Astrocyte (in vitro differentiated cells and primary cell): ENCODE data around the gene PCSK4. TPM values are rescaled to one million over a fixed set of nuclear protein-coding genes. Genes with fewer than 3 reads are reported as not detected.

Source experiments
- DNase-seq: peaks from one replicate; pipeline ENCODE4 v3.0.0-alpha.2; 2010; ENCODE audit warnings: low read depth
- FAIRE-seq: peaks from 2 replicates; lab custom pipeline; 2011; peaks lifted over from hg19 to GRCh38; lab: Jason Lieb, UNC
- H2AFZ ChIP-seq: 2 replicates; pipeline ENCODE4 v1.6.0; 2012; ENCODE audit warnings: low read depth, low read length, inconsistent platforms
- H3K27ac ChIP-seq: 2 replicates; pipeline ENCODE4 v1.5.1; 2011; ENCODE audit warnings: low read depth, low read length, inconsistent platforms
- H3K27me3 ChIP-seq: 2 replicates; pipeline ENCODE4 v1.6.0; 2011; ENCODE audit warnings: low read length, inconsistent platforms; ENCODE audit not compliant: insufficient read depth
- H3K36me3 ChIP-seq: 2 replicates; pipeline ENCODE4 v1.5.1; 2011; ENCODE audit warnings: low read length, inconsistent platforms; ENCODE audit not compliant: insufficient read depth
- H3K4me1 ChIP-seq: 2 replicates; pipeline ENCODE4 v1.5.1; 2011; ENCODE audit warnings: low read length, inconsistent platforms; ENCODE audit not compliant: insufficient read depth
- H3K4me2 ChIP-seq: 2 replicates; pipeline ENCODE4 v1.6.0; 2012; ENCODE audit warnings: low read length, inconsistent platforms
- H3K4me3 ChIP-seq: 2 replicates; pipeline ENCODE4 v1.5.1; 2011; ENCODE audit warnings: low read depth, mild to moderate bottlenecking, low read length, inconsistent platforms; ENCODE audit not compliant: insufficient read depth
- H3K79me2 ChIP-seq: 2 replicates; pipeline ENCODE4 v1.6.0; 2012; ENCODE audit warnings: mild to moderate bottlenecking, low read length, inconsistent platforms; ENCODE audit not compliant: insufficient read depth
- H3K9ac ChIP-seq: 2 replicates; pipeline ENCODE4 v1.6.0; 2012; ENCODE audit warnings: mild to moderate bottlenecking, low read length, inconsistent platforms
- H3K9me3 ChIP-seq: 2 replicates; pipeline ENCODE4 v1.5.1; 2012; ENCODE audit warnings: low read depth, mild to moderate bottlenecking, low read length, inconsistent platforms; ENCODE audit not compliant: insufficient read depth
- H4K20me1 ChIP-seq: 2 replicates; pipeline ENCODE4 v1.6.0; 2012; ENCODE audit warnings: low read length, inconsistent platforms; ENCODE audit not compliant: insufficient read depth
- H3K27ac Mint-ChIP-seq: one replicate; pipeline ENCODE4 v1.8.0; 2021; ENCODE audit warnings: mild to moderate bottlenecking, mixed read lengths; ENCODE audit not compliant: unreplicated experiment
- H3K27me3 Mint-ChIP-seq: one replicate; pipeline ENCODE4 v1.8.0; 2021; ENCODE audit warnings: low read depth, mixed read lengths; ENCODE audit not compliant: unreplicated experiment
- H3K36me3 Mint-ChIP-seq: one replicate; pipeline ENCODE4 v1.8.0; 2021; ENCODE audit warnings: low read depth, mixed read lengths; ENCODE audit not compliant: unreplicated experiment
- H3K4me1 Mint-ChIP-seq: one replicate; pipeline ENCODE4 v1.8.0; 2021; ENCODE audit warnings: low read depth, mixed read lengths; ENCODE audit not compliant: unreplicated experiment
- H3K4me3 Mint-ChIP-seq: one replicate; pipeline ENCODE4 v1.8.0; 2021; ENCODE audit warnings: mild to moderate bottlenecking, moderate library complexity, mixed read lengths; ENCODE audit not compliant: unreplicated experiment
- H3K9me3 Mint-ChIP-seq: one replicate; pipeline ENCODE4 v1.8.0; 2021; ENCODE audit warnings: mild to moderate bottlenecking, mixed read lengths; ENCODE audit not compliant: unreplicated experiment
- CTCF ChIP-seq: IDR thresholded peaks from 2 replicates; pipeline ENCODE4 v1.5.1; 2011; ENCODE audit warnings: low read depth, mild to moderate bottlenecking, inconsistent platforms, low read length, moderate library complexity; ENCODE audit not compliant: insufficient read depth
- EZH2 ChIP-seq: IDR thresholded peaks from 2 replicates; pipeline ENCODE4 v1.6.1; 2012; ENCODE audit warnings: mild to moderate bottlenecking, low read length, inconsistent platforms; ENCODE audit not compliant: insufficient read depth
- total RNA-seq: library from RNA; stranded (reverse); gene quantifications from 2 replicates; pipeline ENCODE4 v1.2.1, GENCODE V29; 2021

PCSK4 gene
- total RNA-seq, 1 donor from 2014 or later: 2.7 TPM

DNA sequence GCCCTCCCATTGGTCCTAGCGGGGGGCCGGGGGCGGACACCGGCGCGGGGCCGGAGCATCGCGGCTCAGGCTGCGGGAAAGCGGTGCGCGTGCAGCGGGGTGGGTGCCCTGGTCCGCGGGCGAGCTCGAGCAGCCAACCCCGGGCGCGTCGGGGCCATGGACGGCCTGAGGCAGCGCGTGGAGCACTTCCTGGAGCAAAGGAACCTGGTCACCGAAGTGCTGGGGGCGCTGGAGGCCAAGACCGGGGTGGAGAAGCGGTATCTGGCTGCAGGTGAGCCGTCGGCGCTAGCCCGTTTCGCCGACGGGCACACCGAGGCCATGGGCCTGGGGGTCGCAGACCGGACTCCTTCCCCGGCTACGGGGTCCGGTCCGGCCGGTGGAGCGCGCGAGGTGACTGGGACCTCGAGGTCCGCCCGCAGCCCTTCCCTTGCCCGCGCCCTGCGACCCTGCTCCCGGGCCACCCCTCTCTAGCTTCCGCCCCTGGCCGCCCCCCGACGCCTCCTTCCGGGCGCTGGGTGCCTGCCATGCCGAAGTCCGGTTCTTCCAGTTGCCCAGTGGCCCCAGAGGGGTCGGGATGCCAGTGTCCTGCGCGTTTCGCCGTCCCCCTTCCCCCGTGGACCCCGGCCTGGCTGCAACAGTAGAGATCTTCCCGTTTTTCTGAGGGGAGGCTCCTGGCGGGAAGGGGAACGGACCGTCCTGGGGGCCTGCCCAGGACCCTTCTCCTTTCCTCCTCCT, 1.1 kb upstream of the PCSK4 start, which contains the start of gene REEP6:
Gene REEP6 (plus strand): TSS at position 68 of the 735 bp plus-strand sequence. CDS start 89 bp downstream, at position 157.
- H3K9me3 ChIP-seq: no peaks in the 10 kb centered on the region
- no peaks in the 10 kb centered on the region for H4K20me1 ChIP-seq
- FAIRE-seq: no peak
- H3K27ac Mint-ChIP-seq: peak within 1 kb of the TSS; percentile 88
- peak within 1 kb of the TSS; percentile 60 for H3K27ac ChIP-seq
- H2AFZ ChIP-seq: peak within 1 kb of the TSS; percentile 97
- H3K9ac ChIP-seq: peak within 1 kb of the TSS; percentile 69
- no peak for DNase-seq
- H3K9me3 Mint-ChIP-seq: no peaks in the 10 kb centered on the region
- TF ChIP-seq EZH2 (peak; percentile 61), CTCF (no peak)
- peaks cover 15% of the 10 kb centered on the region for H3K4me1 ChIP-seq
- H3K36me3 ChIP-seq: no peaks in the 10 kb centered on the region
- peaks cover 2% of the 10 kb centered on the region for H3K36me3 Mint-ChIP-seq
- H3K79me2 ChIP-seq: no peaks in the 10 kb centered on the region
- peak within 1 kb of the TSS; percentile 96 for H3K4me2 ChIP-seq
- H3K4me3 Mint-ChIP-seq: peak within 1 kb of the TSS; percentile 90
- H3K27me3 Mint-ChIP-seq: peaks cover 10% of the 10 kb centered on the region
- peaks cover 3% of the 10 kb centered on the region for H3K4me1 Mint-ChIP-seq
- peaks cover 5% of the 10 kb centered on the region for H3K27me3 ChIP-seq
- H3K4me3 ChIP-seq: peak within 1 kb of the TSS; percentile 74

GRCh38 chr19:1489463-1490310, 463 bp downstream of the PCSK4 start:
- FAIRE-seq (no peak), DNase-seq (no peak)
- peak overlapping the region; percentile 96 for H3K4me2 ChIP-seq
- H3K27me3 Mint-ChIP-seq: peaks cover 5% of the 10 kb centered on the region
- no peak overlapping the region for H3K27ac ChIP-seq
- H3K36me3 Mint-ChIP-seq: peaks cover 2% of the 10 kb centered on the region
- peak overlapping the region; percentile 72 for H3K4me3 Mint-ChIP-seq
- no peaks in the 10 kb centered on the region for H3K9me3 ChIP-seq
- H3K9me3 Mint-ChIP-seq: no peaks in the 10 kb centered on the region
- no peaks in the 10 kb centered on the region for H4K20me1 ChIP-seq
- peaks cover 3% of the 10 kb centered on the region for H3K4me1 Mint-ChIP-seq
- peaks cover 5% of the 10 kb centered on the region for H3K27me3 ChIP-seq
- H3K4me3 ChIP-seq: peak overlapping the region; percentile 74
- H3K9ac ChIP-seq: peak overlapping the region; percentile 69
- no peaks in the 10 kb centered on the region for H3K79me2 ChIP-seq
- no peak for TF ChIP-seq CTCF
- TF ChIP-seq EZH2: no peak
- H3K36me3 ChIP-seq: no peaks in the 10 kb centered on the region
- peaks cover 15% of the 10 kb centered on the region for H3K4me1 ChIP-seq
- peak overlapping the region; percentile 97 for H2AFZ ChIP-seq
- H3K27ac Mint-ChIP-seq: no peak overlapping the region
